Measurements from ENCODE around the gene KCNJ9. TPM values are rescaled to one million over a fixed set of nuclear protein-coding genes. Genes with fewer than 3 reads are reported as not detected.

Gene KCNJ9
- total and polyA plus RNA-seq, 2 donors (not counting 3 experiments of a cell fraction or from before 2014, with no cell fraction given), result not detected

DNA sequence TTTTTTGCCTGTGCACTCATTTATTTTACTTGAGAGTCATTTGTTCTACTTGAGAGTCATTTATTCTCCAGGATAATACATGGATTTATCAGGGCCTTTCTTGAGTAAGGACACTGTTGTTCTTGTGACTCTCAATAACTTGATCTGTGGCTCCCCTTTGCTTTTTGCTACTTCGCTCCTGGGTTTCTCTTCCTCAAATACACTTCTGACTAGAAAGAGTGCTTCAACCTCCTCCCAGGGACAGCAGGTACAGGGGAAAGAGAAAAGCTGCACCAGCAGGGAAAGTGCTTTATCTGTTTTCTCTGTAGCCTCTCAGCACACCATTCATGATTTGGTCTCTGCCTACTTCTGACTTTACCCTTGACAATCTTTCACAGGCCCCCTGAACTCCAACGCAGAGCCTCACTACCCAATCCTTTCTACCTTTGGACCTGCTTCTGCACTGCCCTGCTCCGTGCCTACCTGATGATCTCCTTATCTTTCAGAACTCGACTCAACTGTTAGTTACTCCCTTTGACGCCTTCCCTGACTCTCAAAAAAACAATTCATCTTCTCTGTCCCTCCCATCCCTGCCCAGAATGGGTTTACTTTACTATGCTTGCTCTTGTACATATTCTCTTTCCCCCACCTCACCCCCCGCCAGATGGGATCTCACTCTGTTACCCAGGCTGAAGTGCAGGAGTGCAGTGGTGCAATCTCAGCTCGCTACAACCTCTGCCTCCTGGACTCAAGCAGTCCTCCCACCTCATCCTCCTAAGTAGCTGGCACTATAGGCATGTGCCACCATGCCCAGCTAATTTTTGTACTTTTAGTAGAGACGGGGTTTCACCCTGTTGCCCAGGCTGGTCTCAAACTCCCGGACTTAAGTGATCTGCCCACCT, 34.0 kb upstream of the KCNJ9 start:
- TF ChIP-seq POLR2AphosphoS5 (IDR thresholded peaks at IDR 0.05; ENCODE audit: insufficient read depth, low read depth, low read length), result no peak
- TF ChIP-seq, protein P1, sequence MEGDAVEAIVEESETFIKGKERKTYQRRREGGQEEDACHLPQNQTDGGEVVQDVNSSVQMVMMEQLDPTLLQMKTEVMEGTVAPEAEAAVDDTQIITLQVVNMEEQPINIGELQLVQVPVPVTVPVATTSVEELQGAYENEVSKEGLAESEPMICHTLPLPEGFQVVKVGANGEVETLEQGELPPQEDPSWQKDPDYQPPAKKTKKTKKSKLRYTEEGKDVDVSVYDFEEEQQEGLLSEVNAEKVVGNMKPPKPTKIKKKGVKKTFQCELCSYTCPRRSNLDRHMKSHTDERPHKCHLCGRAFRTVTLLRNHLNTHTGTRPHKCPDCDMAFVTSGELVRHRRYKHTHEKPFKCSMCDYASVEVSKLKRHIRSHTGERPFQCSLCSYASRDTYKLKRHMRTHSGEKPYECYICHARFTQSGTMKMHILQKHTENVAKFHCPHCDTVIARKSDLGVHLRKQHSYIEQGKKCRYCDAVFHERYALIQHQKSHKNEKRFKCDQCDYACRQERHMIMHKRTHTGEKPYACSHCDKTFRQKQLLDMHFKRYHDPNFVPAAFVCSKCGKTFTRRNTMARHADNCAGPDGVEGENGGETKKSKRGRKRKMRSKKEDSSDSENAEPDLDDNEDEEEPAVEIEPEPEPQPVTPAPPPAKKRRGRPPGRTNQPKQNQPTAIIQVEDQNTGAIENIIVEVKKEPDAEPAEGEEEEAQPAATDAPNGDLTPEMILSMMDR (IDR thresholded peaks at IDR 0.05; ENCODE audit: extremely low read depth in 1 of 2, insufficient read depth in 1 of 2, low read depth in 1 of 2, low read length in 2 of 2), result no peak
- TF ChIP-seq FOS (IDR thresholded peaks at IDR 0.05; ENCODE audit: borderline replicate concordance, insufficient read depth, low read length), result no peak
- TF ChIP-seq JUN (IDR thresholded peaks at IDR 0.05; ENCODE audit: borderline replicate concordance, insufficient read depth, insufficient read length, low read depth), result no peak
- TF ChIP-seq POLR2A (IDR thresholded peaks at IDR 0.05; ENCODE audit: low read depth, low read length), result no peak
- TF ChIP-seq GATA2 (IDR thresholded peaks at IDR 0.05; ENCODE audit: insufficient read depth, insufficient read length, low read depth, low read length), result no peak
- TF ChIP-seq, protein P2, sequence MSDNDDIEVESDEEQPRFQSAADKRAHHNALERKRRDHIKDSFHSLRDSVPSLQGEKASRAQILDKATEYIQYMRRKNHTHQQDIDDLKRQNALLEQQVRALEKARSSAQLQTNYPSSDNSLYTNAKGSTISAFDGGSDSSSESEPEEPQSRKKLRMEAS (IDR thresholded peaks at IDR 0.05; ENCODE audit: insufficient read depth, insufficient read length), result no peak
- TF ChIP-seq MYC (IDR thresholded peaks at IDR 0.05; ENCODE audit: low read depth, low read length), result no peak
- no peak for TF ChIP-seq EZH2 (IDR thresholded peaks at IDR 0.05; ENCODE audit: borderline replicate concordance, low read depth, low read length, severe bottlenecking)
- BruUV-seq (replicated peaks), result no TSS peak
- Histone ChIP-seq H3K27ac (ENCODE audit: insufficient read depth, low read depth, low read length) (no peak overlapping the region), H3K9ac (replicated peaks; ENCODE audit: extremely low read depth, insufficient read depth, low read length) (no peak overlapping the region), H3K4me1 (ENCODE audit: control insufficient read depth, extremely low read depth, insufficient read depth, low read length) (no peaks in the 10 kb centered on the region), H3K9me3 (replicated peaks; ENCODE audit: control insufficient read depth, insufficient read depth, low read length) (no peaks in the 10 kb centered on the region), H3K4me2 (ENCODE audit: insufficient read depth, low read length) (no peak overlapping the region), H3K27me3 (ENCODE audit: control insufficient read depth in 2 of 2, insufficient read depth in 2 of 2, low read length in 2 of 2) (peaks cover 20 to 28% of the 10 kb centered on the region in 2 experiments), H3K79me2 (ENCODE audit: control insufficient read depth, insufficient read depth, low read length) (no peaks in the 10 kb centered on the region), H3K4me3 (replicated peaks in 1 of 3; ENCODE audit: insufficient read depth in 1 of 3, low read depth in 1 of 3, low read length in 3 of 3) (no peak overlapping the region), H3K36me3 (ENCODE audit: control insufficient read depth in 2 of 2, extremely low read depth in 1 of 2, insufficient read depth in 2 of 2, low read length in 2 of 2) (no peaks in the 10 kb centered on the region), H4K20me1 (replicated peaks; ENCODE audit: control insufficient read depth, extremely low read depth, insufficient read depth, low read length) (no peaks in the 10 kb centered on the region), H2AFZ (ENCODE audit: low read depth, low read length) (no peak overlapping the region), H3K9me1 (replicated peaks; ENCODE audit: control insufficient read depth, extremely low read depth, insufficient read depth, low read length) (no peaks in the 10 kb centered on the region)
- DNase-seq (ENCODE audit: low read depth, low spot score) (no peak), FAIRE-seq (no peak)
- ChIA-PET CTCF (interaction anchor here (0.7 to 3.1 kb wide), 14 partner anchors 12 to 849 kb away, joined by 3 to 29 read pairs (median 5); partner anchors contain the start of genes KCNJ10 and KCNJ9), POLR2A (no interaction called here)
- dilution Hi-C loops (cut with MboI; ENCODE audit: extremely low pct_ligation_motif_present, low sequenced_read_pairs), result no loop called here
- intact Hi-C loops (cut with micrococcal nuclease), result no loop called here
